Measurements from ENCODE around the gene FTHL17. TPM values are rescaled to one million over a fixed set of nuclear protein-coding genes. Genes with fewer than 3 reads are reported as not detected.

Gene FTHL17
- total RNA-seq, 2 donors from 2014 or later: not detected

GRCh38 chrX:31092476-31092875, 20.6 kb upstream of the FTHL17 start:
- TF ChIP-seq POLR2A (IDR thresholded peaks at IDR 0.05) (no peak), CTCF (IDR thresholded peaks at IDR 0.05) (no peak)
- DNase-seq (no peak), ATAC-seq (no peak)
- intact Hi-C loops (cut with DNase I): no loop called here
- no peaks in the 10 kb centered on the region for H3K9me3 ChIP-seq
- H3K4me1 ChIP-seq: no peaks in the 10 kb centered on the region
- no peak overlapping the region for H3K27ac ChIP-seq
- 48 to 65% methylated on average over 3 of the region's 3 CpGs for WGBS, 2 donors
- no peak overlapping the region for H3K4me3 ChIP-seq
- H3K36me3 ChIP-seq (replicated peaks in 1 of 2; ENCODE audit: insufficient read depth in 1 of 2, low read depth in 2 of 2): no peaks in the 10 kb centered on the region
- no peaks in the 10 kb centered on the region for H3K27me3 ChIP-seq

- no peaks in the 10 kb centered on the region for H3K9me3 ChIP-seq
- TF ChIP-seq CTCF (IDR thresholded peaks at IDR 0.05) (no peak), POLR2A (IDR thresholded peaks at IDR 0.05) (no peak)
- H3K36me3 ChIP-seq (replicated peaks in 1 of 2; ENCODE audit: insufficient read depth in 1 of 2, low read depth in 2 of 2): no peaks in the 10 kb centered on the region
- 65 to 80% methylated on average over 1 of the region's 1 CpG for WGBS, 2 donors
- no peak overlapping the region for H3K4me3 ChIP-seq
- no peaks in the 10 kb centered on the region for H3K4me1 ChIP-seq
- no peak for DNase-seq
- no peak overlapping the region for H3K27ac ChIP-seq
- no peaks in the 10 kb centered on the region for H3K27me3 ChIP-seq
- intact Hi-C loops (cut with DNase I): no loop called here
- ATAC-seq: no peak
Measured at GRCh38 chrX:31091819-31092218, 20.0 kb upstream of the FTHL17 start.

GRCh38 chrX:31074522-31074921, 2.7 kb upstream of the FTHL17 start:
- DNase-seq: no peak
- ATAC-seq: no peak
- H3K4me1 ChIP-seq: no peaks in the 10 kb centered on the region
- H3K27me3 ChIP-seq: no peaks in the 10 kb centered on the region
- TF ChIP-seq CTCF (IDR thresholded peaks at IDR 0.05): no peak
- no peak for TF ChIP-seq POLR2A (IDR thresholded peaks at IDR 0.05)
- intact Hi-C loops (cut with DNase I): no loop called here
- H3K27ac ChIP-seq: no peak overlapping the region
- H3K4me3 ChIP-seq: no peak overlapping the region
- no peaks in the 10 kb centered on the region for H3K9me3 ChIP-seq
- H3K36me3 ChIP-seq (replicated peaks in 1 of 2; ENCODE audit: insufficient read depth in 1 of 2, low read depth in 2 of 2): no peaks in the 10 kb centered on the region
- 61 to 79% methylated on average over 2 of the region's 2 CpGs for whole genome bisulfite sequencing, 2 donors

- Histone ChIP-seq H3K4me3 (no peak overlapping the region), H3K9me3 (no peaks in the 10 kb centered on the region), H3K27ac (no peak overlapping the region), H3K36me3 (replicated peaks in 1 of 2; ENCODE audit: insufficient read depth in 1 of 2, low read depth in 2 of 2) (no peaks in the 10 kb centered on the region), H3K27me3 (no peaks in the 10 kb centered on the region), H3K4me1 (no peaks in the 10 kb centered on the region)
- no peak for ATAC-seq
- WGBS, 2 donors: 86 to 93% methylated on average over 3 to 12 of the region's 18 CpGs
- no peak for DNase-seq
- intact Hi-C loops (cut with DNase I): no loop called here
- no peak for TF ChIP-seq POLR2A (IDR thresholded peaks at IDR 0.05)
- no peak for TF ChIP-seq CTCF (IDR thresholded peaks at IDR 0.05)
Measured at GRCh38 chrX:31071262-31071661, 579 bp downstream of the FTHL17 start.

GRCh38 chrX:31070057-31070468, 1.8 kb downstream of the FTHL17 start:
- no peaks in the 10 kb centered on the region for H3K9me3 ChIP-seq
- H3K27ac ChIP-seq: no peak overlapping the region
- H3K4me3 ChIP-seq: no peak overlapping the region
- no peaks in the 10 kb centered on the region for H3K4me1 ChIP-seq
- DNase-seq (no peak), ATAC-seq (no peak)
- intact Hi-C loops (cut with DNase I): no loop called here
- H3K36me3 ChIP-seq (replicated peaks in 1 of 2; ENCODE audit: insufficient read depth in 1 of 2, low read depth in 2 of 2): no peaks in the 10 kb centered on the region
- TF ChIP-seq POLR2A (IDR thresholded peaks at IDR 0.05) (no peak), CTCF (IDR thresholded peaks at IDR 0.05) (no peak)
- H3K27me3 ChIP-seq: no peaks in the 10 kb centered on the region
